GM19438 (cell line): ENCODE data around the gene HM13.
"Not testable (repeated sequence)": the region's sequence is repeated elsewhere in the genome, so short reads cannot be mapped to it uniquely, and the experiment has no call there.

ENCODE experiments used
- ATAC-seq: cut with Tn5 transposase; IDR thresholded peaks from one replicate; pipeline ENCODE4 v1.9.1; 2021; ENCODE audit warnings: low read depth; ENCODE audit not compliant: unreplicated experiment

HM13 gene

DNA sequence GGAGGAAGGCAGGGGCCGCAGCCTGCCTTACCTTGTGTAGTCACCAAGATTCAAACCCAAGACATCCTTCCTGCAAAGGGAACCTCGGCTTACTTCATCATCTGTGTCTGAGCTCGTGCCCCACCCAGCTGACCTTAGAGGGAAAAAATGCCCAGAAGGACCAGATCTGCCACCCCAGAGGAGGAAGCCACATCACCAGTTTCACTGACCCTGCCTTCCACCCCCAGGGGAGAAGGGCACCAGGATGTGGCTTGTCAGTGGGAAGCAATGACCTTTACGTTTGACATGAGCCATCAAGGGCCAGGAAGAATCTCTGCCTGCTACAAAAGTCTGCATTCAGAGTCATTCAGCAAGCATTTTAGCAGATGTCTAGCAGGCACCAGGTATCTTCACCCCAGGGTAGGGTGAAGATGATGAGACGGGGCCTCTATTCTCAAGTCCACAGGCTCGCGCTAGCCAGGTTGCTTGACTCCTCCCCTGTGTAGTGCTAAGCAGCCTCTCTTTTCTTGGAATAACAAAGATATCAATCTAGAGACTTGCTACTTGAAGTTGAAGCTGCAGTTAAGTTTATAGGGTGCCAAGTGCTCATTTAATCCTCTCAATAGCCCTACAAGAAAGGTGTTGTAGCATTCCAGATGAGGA, 28.1 kb downstream of the HM13 start:
- no peak for ATAC-seq

DNA sequence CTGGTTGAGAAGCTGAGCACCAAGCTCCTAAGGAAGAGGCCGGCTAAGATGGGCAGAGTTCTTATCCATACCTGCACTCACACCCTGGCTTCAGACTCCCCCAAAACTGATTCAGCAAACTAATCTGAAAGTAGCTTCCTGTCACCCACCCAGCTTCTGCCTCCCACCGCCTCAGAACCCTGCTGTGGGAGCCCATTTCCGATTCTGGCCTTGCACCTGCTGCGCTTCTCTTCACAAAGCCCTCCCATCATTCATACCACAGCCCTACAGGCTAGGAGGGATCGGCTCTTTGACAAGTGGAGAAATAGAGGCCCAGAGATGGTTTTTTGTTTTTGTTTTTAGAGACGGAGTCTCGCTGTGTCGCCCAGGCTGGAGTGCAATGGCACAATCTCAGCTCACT, 28.7 kb downstream of the HM13 start:
- no peak for ATAC-seq

DNA sequence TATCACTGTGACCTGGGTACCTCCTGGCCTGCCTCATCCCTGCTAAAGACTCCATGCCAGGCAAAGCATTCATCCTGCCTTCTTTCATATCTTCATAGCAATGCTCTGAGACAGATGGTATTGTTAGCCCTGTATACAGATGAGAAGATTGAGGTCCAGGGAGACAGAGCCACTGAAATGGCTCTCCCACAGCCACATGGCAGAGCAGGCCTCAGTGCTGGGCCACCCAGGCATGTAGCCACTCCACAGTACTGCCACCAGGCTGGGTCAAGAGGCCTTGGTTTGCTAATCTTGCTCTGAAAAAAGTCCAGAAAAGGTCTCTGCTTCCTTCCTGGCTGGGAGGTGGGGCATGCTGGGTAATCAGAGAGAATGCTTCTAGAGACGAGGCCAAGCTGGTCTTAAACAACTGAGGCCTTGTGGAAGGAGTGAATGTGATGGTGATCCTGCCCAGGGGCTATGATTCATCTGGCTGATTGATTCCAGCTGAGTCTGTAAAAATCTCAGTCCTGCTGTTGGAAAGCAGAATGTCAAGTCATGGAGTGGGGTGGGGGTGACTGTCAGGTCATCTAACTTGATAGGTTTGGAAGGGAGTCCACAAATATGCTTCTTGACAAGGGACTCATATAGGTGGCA, 29.8 kb downstream of the HM13 start:
- ATAC-seq = no peak

DNA sequence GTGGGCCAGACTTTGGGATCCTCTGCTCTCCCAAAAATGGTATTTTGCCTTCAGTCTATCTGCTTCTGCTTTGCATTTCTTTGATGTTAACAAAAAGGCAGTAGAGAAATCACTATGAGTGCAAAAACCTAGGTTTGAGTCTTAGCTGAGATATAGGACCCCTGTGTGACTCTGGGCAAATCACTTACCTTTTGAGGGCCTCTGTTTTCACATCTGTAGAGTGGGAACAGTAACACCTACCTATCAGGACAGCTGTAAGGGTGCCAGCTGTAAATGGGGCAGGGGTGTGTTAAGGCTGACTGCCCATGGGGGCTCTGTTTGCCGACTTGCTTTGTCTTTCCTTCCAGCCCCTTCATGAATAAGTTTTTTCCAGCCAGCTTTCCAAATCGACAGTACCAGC, 30.4 kb downstream of the HM13 start:
- ATAC-seq = no peak

DNA sequence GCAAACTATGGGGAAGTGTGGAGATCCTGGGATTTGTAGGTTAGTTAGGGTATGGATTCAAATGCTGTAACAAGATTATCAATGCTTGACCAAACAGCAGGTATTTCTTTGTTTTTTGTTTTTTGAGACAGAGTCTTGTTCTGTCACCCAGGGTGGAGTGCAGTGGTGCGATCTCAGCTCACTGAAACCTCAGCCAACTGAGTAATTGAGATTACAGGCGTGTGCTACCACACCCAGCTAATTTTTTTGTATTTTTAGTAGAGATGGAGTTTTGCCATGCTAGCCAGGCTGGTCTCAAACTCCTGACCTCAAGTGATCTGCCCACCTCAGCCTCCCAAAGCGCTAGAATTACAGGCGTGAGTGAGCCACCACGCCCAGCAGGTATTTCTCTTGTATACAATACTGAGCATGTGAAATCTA, 31.4 kb downstream of the HM13 start:
- not testable (repeated sequence) for ATAC-seq

DNA sequence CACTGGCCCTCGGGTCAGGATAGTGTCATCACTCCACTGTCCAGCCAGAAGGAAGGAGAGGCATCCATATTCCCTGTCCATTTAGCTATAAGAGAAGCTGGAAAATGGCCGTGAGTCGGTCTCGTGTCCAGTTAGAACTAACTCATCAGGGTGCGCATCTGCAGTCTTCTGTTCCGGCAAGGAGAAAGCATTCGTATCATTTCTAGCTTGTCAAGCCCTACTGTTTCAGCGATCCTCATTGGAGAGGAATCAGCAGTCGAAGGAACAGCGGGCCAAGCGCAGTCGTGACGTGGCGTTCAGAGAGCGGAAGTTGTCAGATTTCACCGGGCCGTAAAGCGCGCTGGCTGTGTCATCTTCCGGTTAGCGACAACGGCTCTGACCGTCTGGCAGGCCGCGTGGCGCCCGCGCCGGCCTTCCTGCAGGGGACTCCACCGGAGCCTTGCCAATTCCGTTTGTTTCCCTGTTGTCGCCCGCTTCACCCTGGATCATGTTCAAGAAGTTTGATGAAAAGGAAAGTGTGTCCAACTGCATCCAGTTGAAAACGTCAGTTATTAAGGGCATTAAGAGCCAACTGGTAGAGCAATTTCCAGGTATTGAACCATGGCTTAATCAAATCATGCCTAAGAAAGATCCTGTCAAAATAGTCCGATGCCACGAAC, 32.9 kb downstream of the HM13 start:
- ATAC-seq = peak; percentile 69

DNA sequence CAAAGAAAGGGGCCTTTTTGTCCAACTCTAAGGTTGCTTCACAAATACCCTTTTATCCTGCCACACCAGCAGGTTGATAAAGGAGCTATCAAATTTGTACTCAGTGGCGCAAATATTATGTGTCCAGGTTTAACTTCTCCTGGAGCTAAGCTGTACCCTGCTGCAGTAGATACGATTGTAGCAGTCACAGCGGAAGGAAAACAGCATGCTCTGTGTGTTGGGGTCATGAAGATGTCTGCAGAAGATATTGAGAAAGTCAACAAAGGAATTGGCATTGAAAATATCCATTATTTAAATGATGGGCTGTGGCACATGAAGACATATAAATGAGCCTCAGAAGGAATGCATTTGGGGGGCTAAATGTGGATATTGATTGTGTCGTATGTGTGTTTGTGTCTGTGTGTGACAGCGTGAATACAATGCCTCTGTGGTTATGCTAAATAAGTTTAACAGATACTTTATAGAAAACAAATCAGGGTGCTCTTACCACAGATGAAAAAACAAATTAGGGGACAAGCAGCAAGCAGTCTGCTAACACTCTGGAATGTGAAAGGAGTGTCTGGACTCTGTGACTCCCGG, 33.6 kb downstream of the HM13 start:
- no peak for ATAC-seq

DNA sequence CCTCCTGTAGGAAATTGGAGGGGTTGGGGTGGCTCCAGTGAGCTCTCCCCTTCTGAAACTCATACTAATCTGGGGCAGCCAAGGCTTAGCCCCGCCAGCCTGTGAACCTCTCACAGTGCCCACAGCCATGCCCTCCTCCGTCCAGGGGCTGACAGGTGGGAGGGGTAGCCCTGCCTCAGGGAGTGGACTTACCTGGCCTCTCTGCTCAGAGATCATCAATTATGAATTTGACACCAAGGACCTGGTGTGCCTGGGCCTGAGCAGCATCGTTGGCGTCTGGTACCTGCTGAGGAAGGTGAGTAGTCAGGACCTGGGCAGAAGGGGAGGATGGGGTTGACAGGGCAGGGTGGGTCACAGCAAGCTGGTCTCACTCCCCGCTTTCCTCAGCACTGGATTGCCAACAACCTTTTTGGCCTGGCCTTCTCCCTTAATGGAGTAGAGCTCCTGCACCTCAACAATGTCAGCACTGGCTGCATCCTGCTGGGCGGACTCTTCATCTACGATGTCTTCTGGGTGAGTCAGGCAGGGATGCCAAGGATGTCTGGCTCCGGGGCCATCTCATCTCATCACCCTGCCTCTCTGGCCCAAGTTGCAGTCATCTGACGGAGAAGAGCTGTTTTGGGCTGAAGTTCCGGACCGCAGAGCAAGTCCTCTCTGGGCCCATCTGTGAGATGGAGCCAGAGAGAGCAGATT, 34.7 kb downstream of the HM13 start:
- ATAC-seq = no peak

DNA sequence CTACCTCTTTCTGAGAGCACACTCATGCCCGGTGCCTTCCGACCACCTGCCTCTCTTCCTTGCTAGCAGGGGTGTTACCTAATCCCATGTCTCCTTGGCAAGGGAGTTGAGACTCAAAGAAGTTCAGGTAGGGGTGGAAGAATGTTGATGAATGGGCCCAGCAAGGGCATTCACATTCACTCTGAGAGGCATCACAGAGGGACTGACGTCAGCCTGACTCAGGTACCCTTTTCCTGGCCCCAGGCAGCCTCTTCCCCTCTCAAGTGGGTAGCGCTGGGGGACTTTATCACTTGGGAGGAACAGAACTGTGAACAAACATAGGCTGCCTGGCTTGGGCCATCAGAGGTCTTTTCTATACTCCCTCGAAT, 35.3 kb downstream of the HM13 start:
- no peak for ATAC-seq

DNA sequence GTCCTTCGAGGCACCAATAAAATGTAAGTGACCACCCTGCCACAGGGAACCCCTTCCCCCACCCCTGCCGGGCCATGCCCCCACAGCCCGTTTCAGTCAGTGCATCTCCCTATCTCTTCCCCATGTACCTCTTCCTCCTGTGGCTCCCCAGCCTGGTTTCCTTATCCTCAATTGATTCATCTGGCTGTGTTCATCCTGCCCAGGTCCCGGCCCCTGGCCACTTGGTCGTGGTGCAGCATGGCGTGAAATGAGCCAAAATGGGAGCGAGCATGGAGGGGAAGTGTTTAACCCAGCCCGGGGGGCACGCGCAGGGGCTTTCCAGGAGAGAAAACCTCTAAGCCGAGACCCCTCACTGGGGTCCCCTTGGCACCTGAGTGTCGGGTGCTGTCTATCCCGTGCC, 35.9 kb downstream of the HM13 start:
- ATAC-seq = no peak

DNA sequence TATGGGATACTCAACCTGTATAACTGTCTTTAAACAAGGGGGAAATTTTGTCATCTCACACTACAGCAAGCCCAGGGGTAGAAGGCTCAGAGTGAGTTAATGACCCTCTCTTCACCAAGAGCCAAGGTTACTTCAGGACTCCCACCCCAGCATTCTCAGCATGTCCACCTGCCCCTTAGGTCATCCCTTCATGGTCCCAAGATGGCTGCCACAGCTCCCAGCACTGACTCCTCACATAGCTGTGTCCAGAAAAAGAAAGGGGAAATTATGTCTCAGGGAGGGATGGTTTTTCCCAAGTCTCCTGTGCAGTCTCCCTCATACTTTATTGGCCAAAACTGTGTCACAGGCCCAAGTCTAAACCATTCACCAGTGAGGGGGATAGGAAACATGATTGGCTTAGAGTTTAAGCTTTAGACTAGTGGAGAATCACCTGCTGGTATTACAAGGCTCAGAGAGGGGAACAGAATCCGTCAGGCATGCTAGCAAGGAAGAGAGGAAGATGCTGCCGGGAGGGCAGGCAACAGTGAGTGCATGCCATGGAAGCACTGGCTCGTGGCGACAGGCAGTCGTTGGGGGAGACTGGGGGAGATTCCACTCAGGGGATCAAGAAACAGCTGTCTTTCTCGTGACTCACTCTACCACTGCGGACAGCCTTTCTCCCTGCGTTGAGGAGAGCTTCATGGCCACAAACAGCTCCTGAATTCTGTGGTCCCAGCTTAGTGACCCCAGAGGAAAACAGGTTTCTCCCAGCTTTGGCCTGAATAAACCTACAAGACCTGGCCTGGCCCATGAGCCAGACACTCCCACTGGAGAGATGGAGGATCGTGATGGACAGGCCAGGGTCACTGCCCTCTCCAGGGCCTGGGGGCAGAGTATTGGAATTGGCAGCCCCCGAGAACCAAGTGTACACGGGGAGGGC, 37.2 kb downstream of the HM13 start:
- no peak for ATAC-seq

DNA sequence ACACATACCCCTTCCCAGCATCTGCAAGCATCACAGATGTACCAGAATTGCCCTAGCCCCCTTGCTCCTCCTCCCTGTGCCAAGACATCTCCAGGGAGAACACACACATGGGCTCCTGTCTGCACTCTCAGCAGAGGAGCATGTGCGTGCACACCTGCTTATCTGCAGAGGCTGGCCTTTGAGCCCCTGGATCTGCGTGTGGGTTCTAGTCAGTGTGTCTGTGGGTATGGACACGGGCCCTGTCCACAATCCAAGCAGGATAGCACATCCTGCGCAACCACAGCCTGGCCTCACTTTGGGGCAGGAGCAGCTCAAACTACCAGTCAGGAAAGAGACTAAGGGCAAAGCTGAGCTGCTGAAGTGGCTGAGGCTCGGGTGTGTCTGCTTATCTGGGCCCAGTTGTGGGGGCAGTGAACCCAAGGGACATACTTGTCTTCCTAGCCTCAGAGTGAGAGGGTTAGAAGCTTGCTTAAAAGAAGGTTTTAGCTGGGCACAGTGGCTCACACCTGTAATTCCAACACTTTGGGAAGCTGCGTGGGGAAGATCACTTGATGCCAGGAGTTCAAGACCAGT, 41.0 kb downstream of the HM13 start:
- ATAC-seq = no peak

DNA sequence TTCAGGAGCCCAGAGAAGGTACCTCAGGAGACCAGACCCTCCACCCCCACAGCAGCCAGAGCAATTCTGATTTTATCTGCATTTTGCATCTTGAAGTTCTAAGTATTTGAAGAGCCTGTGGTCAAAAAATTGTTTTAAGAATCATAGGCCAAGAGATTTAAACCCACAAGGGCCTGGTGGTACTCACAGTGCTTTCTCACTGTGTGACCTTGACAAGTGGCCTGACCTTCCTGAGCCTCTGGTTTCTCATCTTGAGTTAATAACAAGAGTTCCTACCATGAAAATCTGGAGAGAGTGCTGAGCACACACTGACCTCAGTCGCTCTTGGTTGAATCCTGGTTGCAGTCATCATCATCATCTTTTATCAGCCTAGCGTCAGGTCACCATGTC, 45.5 kb downstream of the HM13 start:
- no peak for ATAC-seq

DNA sequence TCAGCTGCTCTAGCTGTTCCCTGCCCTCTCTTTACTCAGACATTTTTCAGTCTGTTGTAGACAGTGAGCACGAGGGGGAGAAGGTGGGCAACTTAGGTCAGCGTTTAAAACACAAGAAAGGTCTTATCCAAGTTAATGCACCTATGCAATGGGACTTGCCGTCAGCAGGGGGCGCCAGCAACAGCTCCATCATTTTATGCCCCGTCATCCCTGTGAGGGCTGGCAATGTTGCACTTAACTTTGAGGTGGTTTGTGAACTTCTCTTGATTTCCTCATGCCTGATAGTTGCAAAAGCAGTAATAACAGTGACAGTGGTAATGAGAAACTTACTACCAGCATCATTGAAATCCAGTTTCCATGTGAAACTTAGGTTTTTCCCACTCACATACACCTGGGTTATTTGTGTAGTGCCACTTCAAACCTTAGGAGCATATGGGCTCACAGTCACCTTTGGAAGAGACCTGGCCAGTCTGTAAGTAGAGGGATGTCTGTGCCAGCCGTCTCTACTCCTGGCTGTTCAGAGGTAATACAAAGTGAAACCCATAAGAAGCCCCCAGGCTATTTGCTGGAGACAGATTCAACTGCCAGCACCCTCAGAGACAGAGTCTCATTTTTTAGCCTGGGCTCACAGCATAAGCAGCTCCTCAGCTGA, 46.0 kb downstream of the HM13 start:
- no peak for ATAC-seq

DNA sequence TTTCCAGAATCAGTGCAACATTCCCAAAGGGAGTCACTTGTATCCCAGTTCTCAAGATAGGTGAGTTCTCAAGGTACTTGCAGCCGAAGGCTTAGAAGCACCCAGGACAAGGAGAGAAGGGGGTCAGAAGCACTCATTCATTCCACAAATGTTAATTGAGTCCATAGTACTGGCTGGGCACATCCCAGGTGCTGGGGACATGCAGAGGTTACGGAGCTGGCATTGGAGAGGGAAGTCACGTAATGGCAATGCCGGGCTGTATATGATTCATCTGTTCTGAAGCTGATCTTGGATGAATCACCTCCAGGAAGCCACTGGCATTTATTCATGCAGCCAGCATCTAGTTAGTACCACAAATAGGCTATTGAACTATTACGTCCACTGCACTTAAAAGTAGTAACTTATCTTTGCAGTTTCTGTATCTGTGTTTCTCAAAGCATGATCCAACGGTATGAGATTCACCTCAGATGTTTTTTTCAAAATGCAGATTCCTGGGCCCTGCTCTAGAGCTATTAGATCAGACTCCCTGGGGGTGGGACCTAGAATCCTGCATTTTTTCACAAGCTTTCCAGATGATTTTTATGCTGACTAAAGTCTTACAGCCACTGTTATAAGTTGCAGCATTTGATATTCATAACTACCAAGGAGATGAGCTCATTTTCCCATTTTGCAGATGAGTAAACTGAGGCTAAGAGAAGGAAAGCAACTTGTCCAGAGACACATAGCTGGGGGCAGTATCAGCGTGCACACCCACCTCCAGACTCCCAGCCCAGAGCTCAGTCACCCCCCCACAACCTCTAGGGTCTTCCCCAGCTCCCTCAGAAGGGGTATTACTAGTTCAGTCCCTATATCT, 46.7 kb downstream of the HM13 start:
- ATAC-seq = no peak

DNA sequence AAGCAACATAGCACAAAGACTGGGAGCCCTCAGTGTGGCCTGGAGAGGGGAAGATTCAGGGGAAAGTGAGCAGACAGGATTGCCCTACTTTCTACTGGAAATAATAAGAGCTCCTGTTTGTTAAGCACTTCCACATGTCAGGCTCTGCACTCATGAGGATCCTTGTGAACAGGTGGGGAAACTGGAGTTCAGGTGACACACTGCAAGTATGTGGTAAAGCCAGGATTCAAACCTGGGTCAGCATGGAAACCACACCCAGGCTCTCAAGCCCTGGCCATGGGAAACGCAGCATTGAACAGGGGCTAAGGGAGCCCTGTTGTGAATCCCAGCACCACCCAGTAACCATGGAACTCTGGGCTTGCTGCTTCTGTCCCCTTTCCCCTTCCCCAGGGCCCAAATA, 48.0 kb downstream of the HM13 start:
- no peak for ATAC-seq

DNA sequence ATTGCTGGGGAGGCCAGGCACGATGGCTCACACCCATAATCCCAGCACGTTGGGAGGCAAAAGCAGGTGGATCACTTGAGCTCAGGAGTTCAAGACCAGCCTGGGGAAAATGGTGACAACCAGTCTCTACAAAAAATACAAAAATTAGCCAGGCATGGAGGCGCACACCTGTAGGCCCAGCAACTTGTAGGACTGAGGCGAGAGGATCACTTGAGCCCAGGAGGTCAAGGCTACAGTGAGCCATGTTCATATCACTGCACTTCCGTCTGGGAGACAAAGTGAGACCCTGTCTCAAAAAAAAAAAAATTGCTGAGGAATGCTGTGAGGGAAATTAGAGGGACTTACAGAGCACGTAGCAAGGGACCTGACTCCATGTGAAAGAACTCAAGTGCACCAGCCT, 50.0 kb downstream of the HM13 start:
- ATAC-seq = no peak

DNA sequence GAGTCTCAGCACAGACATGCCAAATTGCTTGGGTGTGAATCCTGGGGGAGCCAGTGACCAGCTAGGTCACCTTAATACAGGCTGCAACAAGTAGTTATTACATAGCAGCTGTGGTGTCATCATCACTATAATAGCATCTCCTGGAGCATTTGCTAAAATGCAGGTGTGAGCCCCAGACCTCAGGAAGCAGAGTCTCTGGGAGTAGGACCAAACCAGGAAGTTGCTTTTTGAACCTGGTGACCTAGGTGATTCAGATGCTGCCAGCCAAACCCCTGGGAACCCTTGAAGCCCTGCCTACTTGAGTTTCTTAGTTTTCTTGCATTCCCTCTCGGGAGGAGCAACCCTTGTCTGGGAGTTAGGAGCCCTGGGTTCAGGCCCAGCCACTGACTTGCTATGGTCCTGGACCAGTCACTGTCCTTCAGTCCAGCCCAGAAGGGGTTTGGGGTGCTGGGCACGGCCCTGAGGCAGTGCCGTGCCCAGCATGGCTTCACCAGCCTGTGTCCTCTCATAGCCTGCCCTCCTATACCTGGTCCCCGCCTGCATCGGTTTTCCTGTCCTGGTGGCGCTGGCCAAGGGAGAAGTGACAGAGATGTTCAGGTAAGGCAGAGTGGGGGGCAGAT, 51.6 kb downstream of the HM13 start:
- ATAC-seq = no peak
